GM12872 (cell line): Measurements from ENCODE around the gene DISP3.

Experiments
- CTCF ChIP-seq: IDR thresholded peaks from 3 replicates; pipeline ENCODE4 v1.5.1; 2011; ENCODE audit warnings: low read depth, mild to moderate bottlenecking, low read length, moderate library complexity; ENCODE audit not compliant: insufficient read depth

DISP3 gene

GRCh38 chr1:11481019-11481418 is 2.1 kb downstream of the DISP3 start:
- no peak for TF ChIP-seq CTCF

- TF ChIP-seq CTCF = no peak
Observed at GRCh38 chr1:11482198-11482597, 3.2 kb downstream of the DISP3 start.

GRCh38 chr1:11482701-11483479 is 3.9 kb downstream of the DISP3 start:
- TF ChIP-seq CTCF = no peak

GRCh38 chr1:11483581-11484320 is 4.8 kb downstream of the DISP3 start:
- TF ChIP-seq CTCF = no peak

- no peak for TF ChIP-seq CTCF
Observed at GRCh38 chr1:11484321-11484655, 5.3 kb downstream of the DISP3 start.

GRCh38 chr1:11485191-11485590 is 6.2 kb downstream of the DISP3 start:
- TF ChIP-seq CTCF = no peak

- no peak for TF ChIP-seq CTCF
Observed at GRCh38 chr1:11486231-11487009, 7.5 kb downstream of the DISP3 start.
